Thyroid gland (tissue), 4 donors: ENCODE measurements around the gene MAVS. TPM values are rescaled to one million over a fixed set of nuclear protein-coding genes. Genes with fewer than 3 reads are reported as not detected.
"Not testable (repeated sequence)": the region's sequence is repeated elsewhere in the genome, so short reads cannot be mapped to it uniquely, and the experiment has no call there.

Experiments
- DNase-seq, 2 donors: peaks; one replicate each; pipeline ENCODE4 v3.0.0-alpha.2; 2019
- H3K27ac ChIP-seq, 3 donors: fragments of 200-600 bp; sonication (generic); 1 replicate in 2 of 3; 2 replicates in 1 of 3; pipeline ENCODE4 v1.5.1; 2016 to 2019; ENCODE audit warnings: mild to moderate bottlenecking in 1 of 3, moderate library complexity in 1 of 3
- H3K27me3 ChIP-seq: fragments of 200-600 bp; sonication (generic); one replicate; pipeline ENCODE4 v1.5.1; 2019
- H3K36me3 ChIP-seq, 2 donors: fragments of 200-600 bp; sonication (generic); one replicate each; pipeline ENCODE4 v1.5.1; 2016 to 2019
- H3K4me1 ChIP-seq, 2 donors: fragments of 200-600 bp; sonication (generic); one replicate each; pipeline ENCODE4 v1.5.1; 2017 to 2019
- H3K4me3 ChIP-seq, 3 donors: fragments of 200-600 bp; sonication (generic); replicated peaks in 1 of 3; 1 replicate in 2 of 3; 2 replicates in 1 of 3; pipeline ENCODE4 v1.5.1; 2016; ENCODE audit warnings: mild to moderate bottlenecking in 1 of 3
- H3K9me3 ChIP-seq: fragments of 200-600 bp; sonication (generic); one replicate; pipeline ENCODE4 v1.5.1; 2017
- POLR2A ChIP-seq, 2 donors: fragments of 450-650 bp; IDR thresholded peaks; one replicate each; pipeline ENCODE4 v1.6.1; 2017; ENCODE audit warnings: antibody characterized with exemption in 2 of 2, mild to moderate bottlenecking in 2 of 2, moderate library complexity in 1 of 2
- WGBS, 2 donors: methylation state at CpG; one replicate each; pipeline ENCODE4 v1.1.5; 2017; 5-methylcytosine and 5-hydroxymethylcytosine counted together
- intact Hi-C: fragments of 100-400 bp; cut with DNase I; formaldehyde crosslinking; loops from one replicate; pipeline ENCODE4 v1.15.1; 2023
- total RNA-seq, 4 donors: library from RNA; depleted of rRNA; stranded (reverse); fragments of >200 nt; gene quantifications; one replicate each; pipeline ENCODE4 v1.2.3, GENCODE V29; 2016
- TF ChIP-seq, protein P1 (sequence below), 6 experiments: fragments of 200-600 bp in 3 of 6; fragments of 450-650 bp in 3 of 6; sonication (generic) in 3 of 6; IDR thresholded peaks; one replicate each; pipeline ENCODE4 v1.5.1; 2016 to 2019; ENCODE audit warnings: antibody characterized with exemption in 6 of 6, mild to moderate bottlenecking in 2 of 6, inconsistent platforms in 1 of 6, moderate library complexity in 1 of 6

Gene MAVS
- total RNA-seq, 4 donors from 2014 or later: 30.4 to 52.3 (median 39.0) TPM

GRCh38 chr20:3874194-3874844, 27.7 kb downstream of the MAVS start:
- Histone ChIP-seq H3K4me1 (no peaks in the 10 kb centered on the region), H3K36me3 (no peaks in the 10 kb centered on the region), H3K27ac (peak overlapping the region in 1 of 3 donors; percentile 36), H3K9me3 (no peaks in the 10 kb centered on the region), H3K27me3 (no peaks in the 10 kb centered on the region), H3K4me3 (no peak overlapping the region)
- TF ChIP-seq, protein P1, sequence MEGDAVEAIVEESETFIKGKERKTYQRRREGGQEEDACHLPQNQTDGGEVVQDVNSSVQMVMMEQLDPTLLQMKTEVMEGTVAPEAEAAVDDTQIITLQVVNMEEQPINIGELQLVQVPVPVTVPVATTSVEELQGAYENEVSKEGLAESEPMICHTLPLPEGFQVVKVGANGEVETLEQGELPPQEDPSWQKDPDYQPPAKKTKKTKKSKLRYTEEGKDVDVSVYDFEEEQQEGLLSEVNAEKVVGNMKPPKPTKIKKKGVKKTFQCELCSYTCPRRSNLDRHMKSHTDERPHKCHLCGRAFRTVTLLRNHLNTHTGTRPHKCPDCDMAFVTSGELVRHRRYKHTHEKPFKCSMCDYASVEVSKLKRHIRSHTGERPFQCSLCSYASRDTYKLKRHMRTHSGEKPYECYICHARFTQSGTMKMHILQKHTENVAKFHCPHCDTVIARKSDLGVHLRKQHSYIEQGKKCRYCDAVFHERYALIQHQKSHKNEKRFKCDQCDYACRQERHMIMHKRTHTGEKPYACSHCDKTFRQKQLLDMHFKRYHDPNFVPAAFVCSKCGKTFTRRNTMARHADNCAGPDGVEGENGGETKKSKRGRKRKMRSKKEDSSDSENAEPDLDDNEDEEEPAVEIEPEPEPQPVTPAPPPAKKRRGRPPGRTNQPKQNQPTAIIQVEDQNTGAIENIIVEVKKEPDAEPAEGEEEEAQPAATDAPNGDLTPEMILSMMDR (IDR thresholded peaks at IDR 0.05): no peak
- TF ChIP-seq POLR2A (IDR thresholded peaks at IDR 0.05): no peak
- WGBS, 2 donors: 56 to 76% methylated on average over 3 of the region's 3 CpGs
- intact Hi-C loops: no loop called here
- no peak for DNase-seq

DNA sequence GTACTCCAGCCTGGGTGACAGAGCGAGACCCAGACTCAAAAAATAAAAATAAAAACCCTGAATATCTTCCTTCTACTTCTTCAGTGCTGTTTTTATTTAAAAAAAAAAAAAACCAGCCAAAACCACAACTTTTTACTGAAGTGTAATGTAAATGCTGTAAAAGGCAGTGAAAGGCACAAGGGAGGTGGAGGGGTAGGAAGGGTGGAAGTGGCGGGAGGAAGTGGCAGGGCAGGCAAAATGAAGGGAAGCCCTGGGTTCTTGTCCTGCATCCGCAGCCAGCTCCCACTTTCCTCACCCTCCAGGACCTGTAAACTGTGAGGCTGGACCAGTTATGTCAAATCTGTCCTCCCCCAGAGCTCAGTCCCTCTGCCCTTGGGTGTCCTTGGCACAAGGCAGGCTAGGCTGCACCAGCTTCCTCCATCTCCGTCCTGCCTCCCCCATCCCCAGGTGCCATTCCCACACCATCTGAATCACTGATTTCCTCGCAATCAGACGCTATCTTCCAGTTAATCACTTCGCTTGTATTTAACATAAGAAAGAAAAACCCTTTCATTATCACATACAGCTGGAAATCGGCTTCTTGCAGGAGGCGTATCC, 28.8 kb downstream of the MAVS start:
- TF ChIP-seq, protein P1 (IDR thresholded peaks at IDR 0.05): no peak
- no peak for TF ChIP-seq POLR2A (IDR thresholded peaks at IDR 0.05)
- WGBS, 2 donors: 87 to 88% methylated on average over 9 of the region's 9 CpGs
- intact Hi-C loops: no loop called here

DNA sequence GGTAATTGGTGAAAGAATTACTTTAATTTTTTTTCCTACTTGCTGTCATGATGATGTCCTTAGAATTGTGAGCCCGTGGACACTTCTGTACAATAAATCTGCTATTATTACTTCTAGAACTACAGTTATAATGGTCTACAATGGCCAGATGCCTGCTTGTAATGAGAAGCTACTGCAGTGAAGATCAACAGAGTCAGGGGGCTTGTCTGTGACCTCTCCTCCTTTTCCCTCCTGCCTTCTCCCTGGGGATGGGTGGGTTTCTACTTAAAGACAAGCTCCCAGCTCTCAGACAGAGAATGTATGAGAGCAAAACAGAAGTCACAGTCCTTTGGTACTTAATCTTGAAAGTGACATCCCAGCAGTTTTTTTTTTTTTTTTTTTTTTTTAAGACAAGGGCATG, 29.4 kb downstream of the MAVS start:
- WGBS, 2 donors: 66 to 79% methylated on average over 1 of the region's 1 CpG
- Histone ChIP-seq H3K4me3 (no peak overlapping the region), H3K4me1 (no peaks in the 10 kb centered on the region), H3K9me3 (no peaks in the 10 kb centered on the region), H3K27me3 (no peaks in the 10 kb centered on the region), H3K36me3 (no peaks in the 10 kb centered on the region), H3K27ac (no peak overlapping the region)
- intact Hi-C loops: no loop called here
- TF ChIP-seq, protein P1 (IDR thresholded peaks at IDR 0.05): no peak
- TF ChIP-seq POLR2A (IDR thresholded peaks at IDR 0.05): no peak
- no peak for DNase-seq

More for the DNA sequence above, 28.8 kb downstream of the MAVS start:
- DNase-seq: no peak
- Histone ChIP-seq H3K4me3 (no peak overlapping the region), H3K27me3 (no peaks in the 10 kb centered on the region), H3K9me3 (no peaks in the 10 kb centered on the region), H3K27ac (no peak overlapping the region), H3K36me3 (no peaks in the 10 kb centered on the region), H3K4me1 (no peaks in the 10 kb centered on the region)

DNA sequence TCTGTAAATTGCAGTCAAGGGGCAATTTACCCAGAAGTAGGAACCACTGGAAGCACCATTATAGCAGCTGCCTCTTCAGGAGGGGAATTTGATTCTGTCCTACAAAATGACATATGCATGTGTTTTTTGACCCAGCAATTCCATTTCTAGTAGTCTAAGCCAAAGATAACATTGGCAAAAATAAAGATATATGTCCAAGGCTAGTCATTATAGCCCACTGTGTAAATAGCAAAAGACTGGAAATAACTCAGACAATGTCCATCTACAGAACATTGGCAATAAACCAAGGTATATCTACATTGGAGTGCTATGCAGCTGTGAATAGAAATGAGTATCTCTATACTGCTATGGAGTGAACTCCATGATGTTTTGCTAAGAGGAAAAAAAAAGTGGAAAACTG, 30.0 kb downstream of the MAVS start:
- DNase-seq: no peak
- TF ChIP-seq POLR2A (IDR thresholded peaks at IDR 0.05): no peak
- TF ChIP-seq, protein P1 (IDR thresholded peaks at IDR 0.05): no peak
- no peaks in the 10 kb centered on the region for H3K4me1 ChIP-seq
- H3K27ac ChIP-seq: no peak overlapping the region
- H3K36me3 ChIP-seq: no peaks in the 10 kb centered on the region
- intact Hi-C loops: no loop called here
- no peaks in the 10 kb centered on the region for H3K27me3 ChIP-seq
- no peak overlapping the region for H3K4me3 ChIP-seq
- no peaks in the 10 kb centered on the region for H3K9me3 ChIP-seq

DNA sequence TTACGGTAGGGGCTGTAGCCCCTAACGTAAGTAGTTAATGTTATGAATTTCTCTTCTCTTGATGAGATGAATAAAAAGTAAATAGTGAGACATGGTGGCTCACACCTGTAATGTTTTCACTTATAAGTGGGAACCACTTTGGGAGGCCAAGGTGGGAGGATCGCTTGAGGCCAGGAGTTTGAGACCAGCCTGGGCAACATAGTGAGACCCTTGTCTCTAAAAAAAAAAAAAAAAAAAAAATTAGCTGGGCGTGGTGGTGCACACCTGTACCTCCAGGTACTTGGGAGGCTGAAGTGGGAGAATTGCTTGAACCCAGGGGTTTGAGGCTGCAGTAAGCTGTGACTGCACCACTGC, 32.3 kb downstream of the MAVS start:
- DNase-seq, intact Hi-C loops, H3K36me3 ChIP-seq, H3K4me3 ChIP-seq, H3K4me1 ChIP-seq, H3K9me3 ChIP-seq, H3K27ac ChIP-seq, H3K27me3 ChIP-seq: not testable (repeated sequence)
- 95 to 99% methylated on average over 4 of the region's 4 CpGs for WGBS, 2 donors
